GM13976 (cell line): ENCODE results near the gene URM1.

Source experiments
- DNase-seq: peaks from one replicate; pipeline ENCODE4 v3.0.0; 2012; ENCODE audit warnings: low spot score
- in situ Hi-C: fragments of 300-500 bp; cut with MboI; formaldehyde crosslinking; loops from one replicate; pipeline ENCODE4 v1.12.0; 2022; ENCODE audit warnings: low sequenced_read_pairs, mixed read lengths, inconsistent platforms; ENCODE audit not compliant: unreplicated experiment
- TF ChIP-seq, protein P1 (sequence below): IDR thresholded peaks from 2 replicates; pipeline ENCODE4 v1.5.1; 2012; ENCODE audit warnings: borderline replicate concordance, mild to moderate bottlenecking; ENCODE audit not compliant: insufficient read depth; ENCODE audit errors: extremely low read depth, missing control alignments, control extremely low read depth

URM1 gene

DNA sequence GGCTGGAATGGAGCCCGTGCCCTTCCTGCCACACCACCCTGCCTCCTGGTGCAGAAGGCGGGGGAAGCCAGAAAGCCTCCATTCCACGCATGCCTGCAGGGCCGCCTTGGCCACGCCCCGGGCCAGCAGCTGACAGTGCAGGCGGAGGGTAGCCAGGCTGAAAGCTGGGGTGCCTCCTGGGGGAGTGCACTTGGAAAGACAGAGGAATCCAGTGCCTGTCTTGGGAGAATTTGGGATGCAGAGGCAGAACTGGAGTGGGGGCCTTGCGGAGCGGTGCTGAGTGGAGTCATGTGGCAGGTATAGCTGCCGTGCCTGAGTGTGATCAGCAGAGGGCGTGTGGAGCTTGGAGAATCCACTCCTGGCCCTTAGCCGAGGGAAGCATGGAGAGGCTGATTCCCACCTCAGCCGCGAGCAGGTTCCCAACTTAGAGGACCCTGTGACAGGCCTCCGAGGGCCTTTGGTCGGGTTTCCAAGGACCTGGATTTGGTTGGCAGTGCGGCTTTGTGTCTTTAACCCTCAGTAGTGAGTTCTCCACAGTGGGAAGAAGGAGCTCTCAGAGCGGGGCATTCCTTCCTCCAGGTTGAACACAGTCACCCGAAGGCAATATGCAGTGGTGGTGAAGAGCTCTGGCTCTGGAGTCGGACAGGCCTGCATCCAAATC lies 9.1 kb upstream of the URM1 start:
- TF ChIP-seq, protein P1, sequence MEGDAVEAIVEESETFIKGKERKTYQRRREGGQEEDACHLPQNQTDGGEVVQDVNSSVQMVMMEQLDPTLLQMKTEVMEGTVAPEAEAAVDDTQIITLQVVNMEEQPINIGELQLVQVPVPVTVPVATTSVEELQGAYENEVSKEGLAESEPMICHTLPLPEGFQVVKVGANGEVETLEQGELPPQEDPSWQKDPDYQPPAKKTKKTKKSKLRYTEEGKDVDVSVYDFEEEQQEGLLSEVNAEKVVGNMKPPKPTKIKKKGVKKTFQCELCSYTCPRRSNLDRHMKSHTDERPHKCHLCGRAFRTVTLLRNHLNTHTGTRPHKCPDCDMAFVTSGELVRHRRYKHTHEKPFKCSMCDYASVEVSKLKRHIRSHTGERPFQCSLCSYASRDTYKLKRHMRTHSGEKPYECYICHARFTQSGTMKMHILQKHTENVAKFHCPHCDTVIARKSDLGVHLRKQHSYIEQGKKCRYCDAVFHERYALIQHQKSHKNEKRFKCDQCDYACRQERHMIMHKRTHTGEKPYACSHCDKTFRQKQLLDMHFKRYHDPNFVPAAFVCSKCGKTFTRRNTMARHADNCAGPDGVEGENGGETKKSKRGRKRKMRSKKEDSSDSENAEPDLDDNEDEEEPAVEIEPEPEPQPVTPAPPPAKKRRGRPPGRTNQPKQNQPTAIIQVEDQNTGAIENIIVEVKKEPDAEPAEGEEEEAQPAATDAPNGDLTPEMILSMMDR, result peak; percentile 87
- peak; percentile 88 for DNase-seq
- in situ Hi-C loops, result no loop called here

DNA sequence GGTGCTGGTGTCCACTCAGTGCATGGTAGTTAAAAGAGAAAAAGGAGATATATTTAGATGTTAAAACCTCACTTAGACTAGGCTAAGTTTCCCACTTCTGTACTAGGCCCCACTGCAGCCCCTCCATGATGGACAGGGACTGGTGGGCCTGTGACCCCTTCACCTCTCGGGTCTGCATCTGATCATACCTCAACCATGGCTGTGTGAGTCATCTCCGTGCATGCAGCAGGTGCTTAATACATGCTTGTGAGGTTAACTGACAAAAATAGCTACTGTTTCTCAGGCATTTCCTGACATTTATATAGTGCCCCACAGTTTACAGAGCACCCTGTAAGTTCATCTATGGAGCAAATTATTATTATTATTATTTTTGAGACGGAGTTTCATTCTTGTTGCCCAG lies 8.4 kb upstream of the URM1 start:
- in situ Hi-C loops, result no loop called here
- TF ChIP-seq, protein P1, result no peak
- no peak for DNase-seq

DNA sequence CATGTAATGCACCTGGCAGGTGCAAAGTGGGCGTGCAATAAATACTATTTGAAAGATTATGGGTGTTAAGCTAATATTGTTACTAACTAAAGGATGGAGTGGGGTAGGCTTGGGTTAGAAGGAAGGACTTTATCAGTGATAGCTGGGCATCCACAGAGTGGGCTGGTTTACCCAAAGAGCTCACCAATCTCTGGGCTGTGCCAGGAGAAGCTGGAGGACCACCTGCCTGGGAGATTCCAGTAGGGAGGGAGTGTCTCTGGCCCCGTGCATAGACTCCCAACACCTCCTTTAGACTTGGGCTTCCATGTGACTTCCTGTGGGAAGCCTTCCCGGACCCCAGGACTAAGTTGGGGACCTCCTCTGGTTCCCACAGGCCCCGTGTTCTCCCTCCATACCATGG lies 5.6 kb upstream of the URM1 start:
- no peak for DNase-seq
- in situ Hi-C loops, result no loop called here
- TF ChIP-seq, protein P1, result no peak

DNA sequence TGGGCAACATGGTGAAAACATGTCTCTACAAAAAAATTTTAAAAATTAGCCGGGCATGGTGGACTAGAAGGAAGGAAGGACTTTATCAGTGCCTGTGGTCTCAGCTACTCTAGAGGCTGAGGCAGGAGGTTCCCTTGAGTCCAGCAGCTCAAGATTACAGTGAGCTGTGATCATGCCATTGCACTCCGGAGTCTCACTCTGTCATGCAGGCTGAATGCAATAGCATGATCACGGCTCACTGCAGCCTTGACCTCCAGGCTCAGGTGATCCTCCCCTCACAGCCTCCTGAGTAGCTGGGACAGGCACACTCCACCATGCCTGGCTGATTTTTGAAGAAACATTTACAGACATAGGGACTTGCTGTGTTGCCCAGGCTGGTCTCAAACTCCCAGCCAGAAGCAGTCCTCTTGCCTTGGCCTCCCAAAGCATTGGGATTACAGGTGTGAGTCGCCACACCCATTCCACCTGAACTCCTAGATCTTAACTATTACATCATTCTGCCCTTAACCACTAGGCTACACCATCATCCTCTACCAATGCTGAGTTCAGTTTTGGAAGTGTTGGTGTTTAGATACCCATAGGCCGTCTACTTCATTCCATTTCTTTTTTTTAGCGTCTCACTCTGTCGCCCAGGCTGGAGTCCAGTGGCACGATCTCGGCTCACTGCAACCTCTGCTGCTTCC lies 2.0 kb upstream of the URM1 start:
- DNase-seq, result no peak
- in situ Hi-C loops, result no loop called here
- TF ChIP-seq, protein P1, result no peak

DNA sequence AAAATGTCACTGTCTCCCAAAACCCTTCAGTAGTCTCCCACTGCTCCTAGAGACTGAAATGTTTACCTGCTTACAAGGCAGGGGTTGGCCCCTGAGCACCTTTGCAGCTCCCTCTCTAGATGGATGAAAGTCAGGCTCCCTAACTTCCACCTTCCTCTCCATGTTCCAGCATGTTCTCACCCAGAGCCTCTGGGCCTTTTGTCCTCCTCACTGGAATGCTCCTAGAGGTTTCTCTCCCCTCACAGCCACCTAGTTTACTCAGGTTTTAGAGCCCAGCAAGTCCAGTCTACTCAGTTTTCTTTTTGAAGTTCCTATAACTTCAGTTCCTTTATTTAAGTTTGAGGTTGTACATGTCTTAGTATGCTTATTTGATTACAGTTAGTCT lies 815 bp upstream of the URM1 start:
- DNase-seq, result no peak
- in situ Hi-C loops, result no loop called here
- TF ChIP-seq, protein P1, result no peak

DNA sequence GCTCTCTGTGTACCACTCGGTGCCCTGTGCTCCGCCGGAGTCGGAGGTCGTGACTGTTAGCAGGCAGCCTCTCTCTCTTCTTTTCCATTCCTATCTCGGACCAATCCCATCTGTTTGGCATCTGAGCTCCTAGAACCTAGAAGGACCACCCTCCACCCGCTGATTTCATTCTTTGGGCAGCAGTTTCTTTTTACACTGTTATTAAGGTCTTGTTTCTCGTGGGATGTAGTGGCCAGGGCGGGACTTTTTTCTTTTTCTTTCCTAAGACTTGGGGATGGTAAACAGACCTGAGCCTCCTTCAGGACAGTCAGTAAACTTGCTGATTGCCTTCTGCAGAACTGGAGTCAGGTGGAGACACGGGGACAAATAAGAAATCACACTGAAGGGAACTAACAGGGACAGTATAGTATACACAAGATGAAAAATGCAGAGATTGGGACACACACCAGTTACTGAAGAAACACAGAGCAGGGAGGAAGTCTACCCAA lies 500 bp downstream of the URM1 start:
- DNase-seq, result no peak
- in situ Hi-C loops, result no loop called here
- TF ChIP-seq, protein P1, result no peak

DNA sequence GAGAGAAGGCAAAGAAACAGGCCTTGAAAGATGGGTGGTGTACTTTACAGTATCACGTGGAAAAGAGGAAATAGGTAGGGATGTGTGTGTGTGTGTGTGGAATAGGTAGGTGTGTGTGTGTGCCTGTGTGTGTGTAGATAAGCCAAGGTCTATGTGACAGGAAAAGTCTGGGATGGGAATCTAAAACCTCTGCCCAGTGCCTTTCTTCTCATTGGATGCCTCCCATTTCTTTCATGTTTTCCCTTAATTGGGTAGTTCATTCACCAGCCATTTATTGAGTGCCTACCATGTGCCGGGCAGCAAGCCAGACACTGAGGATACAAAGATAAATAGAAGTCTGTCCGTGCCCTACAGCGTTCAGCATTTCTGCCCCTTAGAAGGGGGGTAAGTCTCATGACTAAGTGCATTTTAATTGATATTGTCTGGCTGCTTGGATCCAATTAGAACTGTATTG lies 1.0 kb downstream of the URM1 start:
- no peak for DNase-seq
- TF ChIP-seq, protein P1, result no peak
- in situ Hi-C loops, result no loop called here
